Nephron (organoid): ENCODE data around the gene HAND1.
"Not testable (repeated sequence)": the region's sequence is repeated elsewhere in the genome, so short reads cannot be mapped to it uniquely, and the experiment has no call there.

ENCODE experiments used
- H3K27ac Mint-ChIP-seq, 3 experiments: 2 replicates each; pipeline ENCODE4 v1.8.0; 2020; ENCODE audit warnings: mixed read lengths in 3 of 3, mild to moderate bottlenecking in 2 of 3, moderate library complexity in 1 of 3
- H3K27me3 Mint-ChIP-seq: 2 replicates; pipeline ENCODE4 v1.8.0; 2021; ENCODE audit warnings: low read depth, mild to moderate bottlenecking, moderate library complexity, mixed read lengths
- H3K36me3 Mint-ChIP-seq: 2 replicates; pipeline ENCODE4 v1.8.0; 2020; ENCODE audit warnings: low read depth, mixed read lengths
- H3K4me1 Mint-ChIP-seq: 2 replicates; pipeline ENCODE4 v1.8.0; 2020; ENCODE audit warnings: mixed read lengths
- H3K4me3 Mint-ChIP-seq, 3 experiments: 2 replicates each; pipeline ENCODE4 v1.8.0; 2020; ENCODE audit warnings: mild to moderate bottlenecking in 3 of 3, mixed read lengths in 3 of 3, moderate library complexity in 2 of 3
- H3K9me3 Mint-ChIP-seq: 2 replicates; pipeline ENCODE4 v1.8.0; 2020; ENCODE audit warnings: mixed read lengths
- CTCF ChIP-seq, 3 experiments: fragments of 200-600 bp; sonication (generic); IDR thresholded peaks; one replicate each; pipeline ENCODE4 v1.5.0; 2021; ENCODE audit warnings: antibody characterized with exemption in 3 of 3; ENCODE audit not compliant: unreplicated experiment in 3 of 3

HAND1 gene

DNA sequence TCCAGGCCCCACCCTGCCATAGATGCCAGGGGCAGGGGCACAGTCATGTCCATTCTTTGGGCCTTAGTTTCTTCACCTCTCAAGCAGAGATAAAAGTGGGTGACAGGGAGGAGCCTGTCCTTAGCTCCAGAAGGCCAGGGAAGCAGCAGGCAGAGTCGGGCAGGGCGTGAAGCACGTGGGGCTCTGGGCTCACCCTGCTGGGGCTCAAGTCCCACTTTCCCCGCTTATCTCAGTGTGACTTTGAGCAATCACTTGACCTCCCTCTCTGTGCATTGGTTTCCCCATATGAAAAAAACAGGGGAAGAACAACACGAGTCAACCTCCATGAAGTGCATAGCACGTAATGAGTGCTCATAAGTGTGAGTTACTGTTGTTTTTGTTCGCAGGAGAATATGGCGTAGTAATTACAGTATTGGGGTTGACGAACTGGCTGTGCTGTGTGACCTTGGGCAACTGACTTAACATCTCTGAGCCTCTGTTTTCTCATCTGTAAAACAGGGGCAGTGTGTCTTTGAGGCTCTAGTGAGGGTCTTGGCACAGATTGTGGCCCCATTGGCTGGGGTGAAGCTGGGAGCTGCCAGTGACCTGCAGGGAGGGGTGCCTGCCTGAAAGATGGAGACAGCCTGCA is 39.9 kb upstream of the HAND1 start:
- Mint-ChIP-seq H3K4me1 (peaks cover 9% of the 10 kb centered on the region), H3K27me3 (peaks cover 66% of the 10 kb centered on the region), H3K9me3 (no peaks in the 10 kb centered on the region), H3K36me3 (no peaks in the 10 kb centered on the region), H3K27ac (no peak overlapping the region), H3K4me3 (no peak overlapping the region)
- no peak for TF ChIP-seq CTCF (IDR thresholded peaks at IDR 0.05; ENCODE audit: unreplicated experiment in 3 of 3)

- H3K27ac Mint-ChIP-seq = no peak overlapping the region
Observed at GRCh38 chr5:154517181-154517580, 39.2 kb upstream of the HAND1 start.

DNA sequence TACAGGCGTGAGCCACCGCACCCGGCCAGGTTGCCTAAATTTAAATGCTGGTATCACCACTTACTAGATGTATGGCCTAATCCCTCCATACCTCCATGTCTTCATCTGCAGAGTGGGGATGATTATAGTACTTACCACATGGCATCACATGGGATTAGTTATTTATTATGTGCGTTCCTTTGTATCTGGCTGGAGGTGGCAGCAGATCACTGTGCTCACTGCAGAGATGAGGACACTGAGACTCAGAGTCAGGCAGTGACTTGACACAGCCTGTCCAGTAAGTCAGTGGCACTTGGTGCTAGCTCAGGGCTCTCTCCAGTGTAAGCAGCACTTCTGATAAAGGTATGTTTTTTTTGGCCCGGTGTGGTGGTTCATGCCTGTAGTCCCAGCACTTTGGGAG is 38.4 kb upstream of the HAND1 start:
- no peak overlapping the region for H3K4me3 Mint-ChIP-seq
- H3K9me3 Mint-ChIP-seq = no peaks in the 10 kb centered on the region
- no peak for TF ChIP-seq CTCF (IDR thresholded peaks at IDR 0.05; ENCODE audit: unreplicated experiment in 3 of 3)
- no peaks in the 10 kb centered on the region for H3K36me3 Mint-ChIP-seq
- peaks cover 59% of the 10 kb centered on the region for H3K27me3 Mint-ChIP-seq
- H3K27ac Mint-ChIP-seq = no peak overlapping the region
- H3K4me1 Mint-ChIP-seq = peaks cover 5% of the 10 kb centered on the region

More at GRCh38 chr5:154517181-154517580, 39.2 kb upstream of the HAND1 start:
- Mint-ChIP-seq H3K4me3 (no peak overlapping the region), H3K27me3 (peaks cover 62% of the 10 kb centered on the region), H3K9me3 (no peaks in the 10 kb centered on the region), H3K36me3 (no peaks in the 10 kb centered on the region), H3K4me1 (peaks cover 5% of the 10 kb centered on the region)
- TF ChIP-seq CTCF (IDR thresholded peaks at IDR 0.05; ENCODE audit: unreplicated experiment in 3 of 3) = no peak

DNA sequence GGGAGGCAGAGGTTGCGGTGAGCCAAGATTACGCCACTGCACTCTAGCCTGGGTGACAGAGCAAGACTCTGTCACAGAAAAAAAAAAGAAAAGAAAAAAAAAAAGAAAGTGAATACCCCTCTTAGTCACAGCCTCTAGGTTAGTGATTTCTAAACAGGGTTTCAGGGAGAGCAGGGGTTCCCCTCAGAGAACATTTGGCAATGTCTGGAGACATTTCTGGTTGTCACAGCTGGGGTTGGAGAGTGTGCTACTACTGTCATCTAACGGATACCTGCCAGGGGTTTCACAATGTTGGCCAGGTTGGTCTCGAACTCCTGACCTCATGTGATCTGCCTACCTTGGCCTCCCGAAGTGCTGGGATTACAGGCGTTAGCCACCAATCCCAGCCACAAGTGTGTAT is 37.5 kb upstream of the HAND1 start:
- not testable (repeated sequence) for H3K4me3 Mint-ChIP-seq, H3K9me3 Mint-ChIP-seq, H3K27ac Mint-ChIP-seq, H3K4me1 Mint-ChIP-seq, H3K36me3 Mint-ChIP-seq
- peaks cover 56% of the 10 kb centered on the region for H3K27me3 Mint-ChIP-seq

GRCh38 chr5:154514331-154514730 is 36.3 kb upstream of the HAND1 start:
- Mint-ChIP-seq H3K27ac (no peak overlapping the region), H3K4me3 (no peak overlapping the region), H3K4me1 (peaks cover under 1% of the 10 kb centered on the region), H3K27me3 (peaks cover 58% of the 10 kb centered on the region), H3K9me3 (no peaks in the 10 kb centered on the region), H3K36me3 (no peaks in the 10 kb centered on the region)
- no peak for TF ChIP-seq CTCF (IDR thresholded peaks at IDR 0.05; ENCODE audit: unreplicated experiment in 3 of 3)

DNA sequence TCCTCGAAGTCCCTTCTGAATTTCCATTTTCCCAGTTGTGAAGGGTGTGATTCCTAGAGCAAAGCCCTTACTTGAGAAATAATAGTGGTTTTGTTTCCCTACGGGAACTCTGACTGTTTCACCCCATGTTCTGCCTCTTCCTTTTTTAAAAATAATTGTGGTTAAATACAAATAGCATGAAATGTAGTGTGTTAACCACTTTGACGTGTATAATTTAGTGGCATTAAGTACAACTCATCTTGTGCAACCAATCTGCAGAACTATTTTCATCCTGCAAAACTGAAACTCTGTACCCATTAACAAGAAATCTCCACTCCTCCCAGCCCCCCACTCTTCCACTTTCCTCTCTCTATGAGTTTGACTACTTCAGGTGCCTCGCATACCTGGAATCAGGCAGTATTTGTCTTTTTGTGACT is 35.6 kb upstream of the HAND1 start:
- Mint-ChIP-seq H3K4me3 (no peak overlapping the region), H3K27me3 (peaks cover 56% of the 10 kb centered on the region)

More for the DNA sequence above, 35.6 kb upstream of the HAND1 start:
- Mint-ChIP-seq H3K27ac (no peak overlapping the region), H3K9me3 (no peaks in the 10 kb centered on the region), H3K4me1 (no peaks in the 10 kb centered on the region), H3K36me3 (no peaks in the 10 kb centered on the region)
- no peak for TF ChIP-seq CTCF (IDR thresholded peaks at IDR 0.05; ENCODE audit: unreplicated experiment in 3 of 3)
